NCI-H2107 (cell line): ENCODE measurements around the gene NRXN3.
A peak's percentile ranks its signal among the peaks of the same experiment; 100 is the strongest.

Source experiments
- DNase-seq: peaks from one replicate; lab custom pipeline; 2025; lab: John Stamatoyannopoulos, UW

NRXN3 gene

GRCh38 chr14:78170203-78170602 lies at the start of gene NRXN3:
NRXN3 (plus strand) TSS chr14:78170373; CDS start chr14:78243094, 72,721 bp downstream.
- peak; percentile 53 for DNase-seq

GRCh38 chr14:78122436-78122835 lies 47.7 kb upstream of the NRXN3 start:
- no peak for DNase-seq

- no peak for DNase-seq
Measured at GRCh38 chr14:78123650-78124253, 46.4 kb upstream of the NRXN3 start.

- DNase-seq: no peak
Measured at GRCh38 chr14:78127961-78128360, 42.2 kb upstream of the NRXN3 start.

- DNase-seq: no peak
Measured at GRCh38 chr14:78129375-78129774, 40.8 kb upstream of the NRXN3 start.

- no peak for DNase-seq
Measured at GRCh38 chr14:78130356-78130755, 39.8 kb upstream of the NRXN3 start.

- DNase-seq: no peak
Measured at GRCh38 chr14:78131201-78131600, 39.0 kb upstream of the NRXN3 start.

GRCh38 chr14:78131616-78132015 lies 38.6 kb upstream of the NRXN3 start:
- no peak for DNase-seq

- DNase-seq: no peak
Measured at GRCh38 chr14:78135450-78135891, 34.7 kb upstream of the NRXN3 start.

- DNase-seq: no peak
Measured at GRCh38 chr14:78136695-78137094, 33.5 kb upstream of the NRXN3 start.

GRCh38 chr14:78141590-78141989 lies 28.6 kb upstream of the NRXN3 start:
- DNase-seq: no peak

- DNase-seq: no peak
Measured at GRCh38 chr14:78142998-78143397, 27.2 kb upstream of the NRXN3 start.

GRCh38 chr14:78143489-78144145 lies 26.6 kb upstream of the NRXN3 start:
- DNase-seq: no peak

- peak; percentile 80 for DNase-seq
Measured at GRCh38 chr14:78152201-78153063, 17.7 kb upstream of the NRXN3 start.

GRCh38 chr14:78153064-78153341 lies 17.2 kb upstream of the NRXN3 start:
- DNase-seq: no peak

- DNase-seq: peak; percentile 37
Measured at GRCh38 chr14:78154827-78155226, 15.3 kb upstream of the NRXN3 start.

- no peak for DNase-seq
Measured at GRCh38 chr14:78156196-78156595, 14.0 kb upstream of the NRXN3 start.

- DNase-seq: no peak
Measured at GRCh38 chr14:78157494-78158437, 12.4 kb upstream of the NRXN3 start.

GRCh38 chr14:78162202-78162601 lies 8.0 kb upstream of the NRXN3 start:
- no peak for DNase-seq

- peak; percentile 32 for DNase-seq
Measured at GRCh38 chr14:78164226-78164853, 5.8 kb upstream of the NRXN3 start.

GRCh38 chr14:78172428-78172827 lies 2.3 kb downstream of the NRXN3 start:
- no peak for DNase-seq
